ENCODE data around the gene VWA3B. TPM values are rescaled to one million over a fixed set of nuclear protein-coding genes. Genes with fewer than 3 reads are reported as not detected.

The VWA3B gene
- polyA plus RNA-seq, 1 donor (not counting 4 experiments of a cell fraction or from before 2014, with no cell fraction given) = not detected

DNA sequence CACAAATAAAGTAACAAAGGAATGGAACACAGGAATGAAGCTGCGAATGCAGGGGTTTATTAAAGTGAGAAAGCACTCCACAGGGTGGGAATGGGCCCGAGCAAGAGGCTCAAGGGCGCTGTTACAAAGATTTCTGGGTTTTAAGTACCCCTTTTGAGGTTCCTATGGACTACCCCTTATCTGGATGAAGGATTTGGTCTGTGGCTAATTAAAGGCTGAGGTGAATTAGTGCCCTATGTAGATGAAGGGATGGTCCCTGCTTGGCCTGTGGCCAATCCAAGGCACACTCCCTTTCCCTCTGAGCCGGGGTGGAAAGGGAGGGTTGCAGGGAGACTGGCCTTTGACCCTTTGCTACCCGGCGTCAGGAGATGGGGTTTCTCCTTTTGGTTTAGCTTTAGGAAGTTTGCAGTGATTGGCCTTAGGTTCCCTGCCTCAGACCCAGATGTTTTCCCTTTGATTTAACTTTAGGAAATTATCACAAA lies 211.8 kb downstream of the VWA3B start:
- no peaks in the 10 kb centered on the region for H4K20me1 ChIP-seq (ENCODE audit: control insufficient read depth, extremely low read depth, insufficient read depth, low read length)
- no peak overlapping the region for H3K4me3 ChIP-seq (ENCODE audit: control insufficient read depth in 2 of 3, extremely low read depth in 1 of 3, insufficient read depth in 2 of 3, low read depth in 1 of 3, low read length in 3 of 3)
- FAIRE-seq (no peak), DNase-seq (ENCODE audit: low read depth, low spot score) (no peak)
- H3K27me3 ChIP-seq (ENCODE audit: control insufficient read depth, extremely low read depth, insufficient read depth, low read length) = peaks cover 11% of the 10 kb centered on the region
- no peak for TF ChIP-seq EZH2 (IDR thresholded peaks at IDR 0.05; ENCODE audit: low read length)
- TF ChIP-seq, protein P1, sequence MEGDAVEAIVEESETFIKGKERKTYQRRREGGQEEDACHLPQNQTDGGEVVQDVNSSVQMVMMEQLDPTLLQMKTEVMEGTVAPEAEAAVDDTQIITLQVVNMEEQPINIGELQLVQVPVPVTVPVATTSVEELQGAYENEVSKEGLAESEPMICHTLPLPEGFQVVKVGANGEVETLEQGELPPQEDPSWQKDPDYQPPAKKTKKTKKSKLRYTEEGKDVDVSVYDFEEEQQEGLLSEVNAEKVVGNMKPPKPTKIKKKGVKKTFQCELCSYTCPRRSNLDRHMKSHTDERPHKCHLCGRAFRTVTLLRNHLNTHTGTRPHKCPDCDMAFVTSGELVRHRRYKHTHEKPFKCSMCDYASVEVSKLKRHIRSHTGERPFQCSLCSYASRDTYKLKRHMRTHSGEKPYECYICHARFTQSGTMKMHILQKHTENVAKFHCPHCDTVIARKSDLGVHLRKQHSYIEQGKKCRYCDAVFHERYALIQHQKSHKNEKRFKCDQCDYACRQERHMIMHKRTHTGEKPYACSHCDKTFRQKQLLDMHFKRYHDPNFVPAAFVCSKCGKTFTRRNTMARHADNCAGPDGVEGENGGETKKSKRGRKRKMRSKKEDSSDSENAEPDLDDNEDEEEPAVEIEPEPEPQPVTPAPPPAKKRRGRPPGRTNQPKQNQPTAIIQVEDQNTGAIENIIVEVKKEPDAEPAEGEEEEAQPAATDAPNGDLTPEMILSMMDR (optimal IDR thresholded peaks at IDR 0.05 in 1 of 3, IDR thresholded peaks at IDR 0.05 in 1 of 3, conservative IDR thresholded peaks at IDR 0.05 in 1 of 3; ENCODE audit: extremely low read depth in 1 of 3, insufficient read depth in 2 of 3, low read length in 3 of 3) = no peak
- no peaks in the 10 kb centered on the region for H3K9me3 ChIP-seq (ENCODE audit: control insufficient read depth, low read depth, low read length)
- no peaks in the 10 kb centered on the region for H3K9me1 ChIP-seq (ENCODE audit: control insufficient read depth, extremely low read depth, insufficient read depth, low read length)
- H3K9ac ChIP-seq (ENCODE audit: control insufficient read depth, extremely low read depth, insufficient read depth, low read length) = no peak overlapping the region
- dilution Hi-C loops (cut with MboI; ENCODE audit: extremely low pct_ligation_motif_present, low sequenced_read_pairs) = no loop called here
- no peaks in the 10 kb centered on the region for H3K79me2 ChIP-seq (ENCODE audit: control insufficient read depth, insufficient read depth, low read length)
- H2AFZ ChIP-seq (ENCODE audit: control insufficient read depth, low read length) = no peak overlapping the region
- no peaks in the 10 kb centered on the region for H3K36me3 ChIP-seq (ENCODE audit: control insufficient read depth in 2 of 2, extremely low read depth in 1 of 2, insufficient read depth in 2 of 2, low read length in 2 of 2)
- H3K4me2 ChIP-seq (ENCODE audit: control insufficient read depth, extremely low read depth, insufficient read depth, low read depth, low read length) = no peak overlapping the region
- H3K4me1 ChIP-seq (ENCODE audit: control insufficient read depth, extremely low read depth, insufficient read depth, low read length) = no peaks in the 10 kb centered on the region
- H3K27ac ChIP-seq (ENCODE audit: control insufficient read depth, insufficient read depth, low read length) = no peak overlapping the region

DNA sequence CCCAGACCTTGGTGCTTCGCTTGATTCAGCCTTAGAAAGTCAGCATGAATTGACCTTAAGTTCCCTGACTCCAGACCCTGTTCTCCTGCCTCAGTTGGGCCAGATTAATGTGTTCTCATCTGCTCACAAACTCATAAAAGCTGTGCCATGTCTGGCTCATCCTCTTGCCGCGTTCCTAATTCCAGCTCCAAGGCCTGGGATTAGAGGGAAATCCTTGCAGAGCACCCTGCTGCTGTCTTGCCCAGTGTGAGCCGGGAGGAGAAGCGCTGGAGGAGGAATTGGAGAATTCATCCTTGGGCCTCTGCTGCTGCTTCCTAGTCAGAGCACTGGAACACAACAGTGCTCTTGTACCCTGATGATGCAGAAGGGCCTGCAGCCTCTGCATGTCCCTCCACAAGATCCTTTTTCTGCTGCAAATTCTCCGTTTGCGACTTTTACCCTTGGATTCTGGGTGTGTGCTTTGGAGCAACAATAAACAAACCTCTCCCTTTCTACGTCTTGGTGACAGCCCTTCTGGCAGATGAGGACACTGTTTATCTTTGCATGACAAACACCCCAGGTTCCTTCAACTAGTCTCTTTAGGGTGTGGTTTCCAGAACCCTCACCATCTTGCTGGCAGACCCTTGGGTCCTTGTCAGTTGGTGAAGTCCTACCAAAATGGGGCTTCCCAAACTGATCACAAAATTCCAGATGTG lies 212.4 kb downstream of the VWA3B start:
- H3K27ac ChIP-seq (ENCODE audit: control insufficient read depth, insufficient read depth, low read length) = no peak overlapping the region
- H3K4me3 ChIP-seq (ENCODE audit: control insufficient read depth in 2 of 3, extremely low read depth in 1 of 3, insufficient read depth in 2 of 3, low read depth in 1 of 3, low read length in 3 of 3) = no peak overlapping the region
- DNase-seq (ENCODE audit: low read depth, low spot score) (no peak), FAIRE-seq (no peak)
- TF ChIP-seq EZH2 (IDR thresholded peaks at IDR 0.05; ENCODE audit: low read length) = no peak
- TF ChIP-seq, protein P1 (optimal IDR thresholded peaks at IDR 0.05 in 1 of 3, IDR thresholded peaks at IDR 0.05 in 1 of 3, conservative IDR thresholded peaks at IDR 0.05 in 1 of 3; ENCODE audit: extremely low read depth in 1 of 3, insufficient read depth in 2 of 3, low read length in 3 of 3) = no peak
- no peaks in the 10 kb centered on the region for H3K9me3 ChIP-seq (ENCODE audit: control insufficient read depth, low read depth, low read length)
- H2AFZ ChIP-seq (ENCODE audit: control insufficient read depth, low read length) = no peak overlapping the region
- dilution Hi-C loops (cut with MboI; ENCODE audit: extremely low pct_ligation_motif_present, low sequenced_read_pairs) = no loop called here
- H3K4me1 ChIP-seq (ENCODE audit: control insufficient read depth, extremely low read depth, insufficient read depth, low read length) = no peaks in the 10 kb centered on the region
- H4K20me1 ChIP-seq (ENCODE audit: control insufficient read depth, extremely low read depth, insufficient read depth, low read length) = no peaks in the 10 kb centered on the region
- no peak overlapping the region for H3K9ac ChIP-seq (ENCODE audit: control insufficient read depth, extremely low read depth, insufficient read depth, low read length)
- peaks cover 11% of the 10 kb centered on the region for H3K27me3 ChIP-seq (ENCODE audit: control insufficient read depth, extremely low read depth, insufficient read depth, low read length)
- H3K4me2 ChIP-seq (ENCODE audit: control insufficient read depth, extremely low read depth, insufficient read depth, low read depth, low read length) = no peak overlapping the region
- H3K36me3 ChIP-seq (ENCODE audit: control insufficient read depth in 2 of 2, extremely low read depth in 1 of 2, insufficient read depth in 2 of 2, low read length in 2 of 2) = no peaks in the 10 kb centered on the region
- no peaks in the 10 kb centered on the region for H3K9me1 ChIP-seq (ENCODE audit: control insufficient read depth, extremely low read depth, insufficient read depth, low read length)
- H3K79me2 ChIP-seq (ENCODE audit: control insufficient read depth, insufficient read depth, low read length) = no peaks in the 10 kb centered on the region

All from keratinocyte (primary cell).